Glutamatergic neuron (in vitro differentiated cells): ENCODE data around the gene AARS2. TPM values are rescaled to one million over a fixed set of nuclear protein-coding genes. Genes with fewer than 3 reads are reported as not detected.

Experiments
- DNase-seq: peaks from one replicate; pipeline ENCODE4 v3.0.0; 2022
- H3K27ac Mint-ChIP-seq: one replicate; pipeline ENCODE4 v1.8.0; 2020; ENCODE audit warnings: mild to moderate bottlenecking, mixed read lengths, inconsistent platforms; ENCODE audit not compliant: unreplicated experiment
- H3K27me3 Mint-ChIP-seq: one replicate; pipeline ENCODE4 v1.8.0; 2020; ENCODE audit warnings: mild to moderate bottlenecking, moderate library complexity, mixed read lengths, inconsistent platforms; ENCODE audit not compliant: unreplicated experiment
- H3K36me3 Mint-ChIP-seq: one replicate; pipeline ENCODE4 v1.8.0; 2020; ENCODE audit warnings: mild to moderate bottlenecking, mixed read lengths, inconsistent platforms; ENCODE audit not compliant: unreplicated experiment
- H3K4me1 Mint-ChIP-seq: one replicate; pipeline ENCODE4 v1.8.0; 2020; ENCODE audit warnings: mild to moderate bottlenecking, low read depth, mixed read lengths, inconsistent platforms; ENCODE audit not compliant: unreplicated experiment
- H3K4me3 Mint-ChIP-seq: one replicate; pipeline ENCODE4 v1.8.0; 2020; ENCODE audit warnings: mild to moderate bottlenecking, mixed read lengths, inconsistent platforms; ENCODE audit not compliant: unreplicated experiment
- H3K9me3 Mint-ChIP-seq: one replicate; pipeline ENCODE4 v1.8.0; 2020; ENCODE audit warnings: mild to moderate bottlenecking, moderate library complexity, mixed read lengths, inconsistent platforms; ENCODE audit not compliant: unreplicated experiment
- CTCF ChIP-seq: fragments of 200-600 bp; sonication (generic); IDR thresholded peaks from one replicate; pipeline ENCODE4 v1.5.0; 2021; ENCODE audit not compliant: partially characterized antibody, unreplicated experiment
- total RNA-seq: library from RNA; stranded (reverse); fragmentation: NEBNext Ultra II Directional; extraction: Animal tissue kit (Norgen Biotek cat#: 25700); gene quantifications from one replicate; pipeline ENCODE4 v1.2.1, GENCODE V29; 2021; ENCODE audit not compliant: unreplicated experiment

The AARS2 gene
- total RNA-seq, 1 donor from 2014 or later = 41.7 TPM

GRCh38 chr6:44291841-44292240 is 21.3 kb downstream of the AARS2 start:
- no peak for DNase-seq
- Mint-ChIP-seq H3K4me3 (no peak overlapping the region), H3K9me3 (peaks cover 10% of the 10 kb centered on the region), H3K27me3 (peaks cover 19% of the 10 kb centered on the region), H3K27ac (no peak overlapping the region), H3K36me3 (peaks cover 4% of the 10 kb centered on the region), H3K4me1 (peaks cover 4% of the 10 kb centered on the region)
- no peak for TF ChIP-seq CTCF

GRCh38 chr6:44289726-44290260 is 23.4 kb downstream of the AARS2 start:
- Mint-ChIP-seq H3K36me3 (peaks cover 4% of the 10 kb centered on the region), H3K4me1 (peaks cover 6% of the 10 kb centered on the region), H3K27ac (no peak overlapping the region), H3K9me3 (peaks cover 10% of the 10 kb centered on the region), H3K27me3 (peaks cover 14% of the 10 kb centered on the region), H3K4me3 (peak overlapping the region; percentile 46)
- no peak for DNase-seq
- no peak for TF ChIP-seq CTCF

GRCh38 chr6:44286747-44287146 is 26.4 kb downstream of the AARS2 start:
- peaks cover 11% of the 10 kb centered on the region for H3K9me3 Mint-ChIP-seq
- no peak for TF ChIP-seq CTCF
- peak overlapping the region; percentile 5 for H3K27ac Mint-ChIP-seq
- peaks cover 12% of the 10 kb centered on the region for H3K4me1 Mint-ChIP-seq
- peaks cover 10% of the 10 kb centered on the region for H3K36me3 Mint-ChIP-seq
- H3K27me3 Mint-ChIP-seq = peaks cover 18% of the 10 kb centered on the region
- DNase-seq = no peak
- no peak overlapping the region for H3K4me3 Mint-ChIP-seq

- DNase-seq = no peak
- Mint-ChIP-seq H3K4me3 (no peak overlapping the region), H3K9me3 (peaks cover 11% of the 10 kb centered on the region), H3K27ac (no peak overlapping the region), H3K36me3 (peaks cover 10% of the 10 kb centered on the region), H3K4me1 (peaks cover 12% of the 10 kb centered on the region), H3K27me3 (peaks cover 18% of the 10 kb centered on the region)
- TF ChIP-seq CTCF = no peak
These were observed 26.9 kb downstream of the AARS2 start for GRCh38 chr6:44286285-44286565.

- no peak overlapping the region for H3K4me3 Mint-ChIP-seq
- H3K36me3 Mint-ChIP-seq = peaks cover 10% of the 10 kb centered on the region
- peaks cover 12% of the 10 kb centered on the region for H3K4me1 Mint-ChIP-seq
- TF ChIP-seq CTCF = no peak
- no peak for DNase-seq
- no peak overlapping the region for H3K27ac Mint-ChIP-seq
- peaks cover 18% of the 10 kb centered on the region for H3K27me3 Mint-ChIP-seq
- peaks cover 11% of the 10 kb centered on the region for H3K9me3 Mint-ChIP-seq
These were observed 27.4 kb downstream of the AARS2 start for GRCh38 chr6:44285552-44286284.
